ENCODE results near the gene ADORA2A.

GRCh38 chr22:24424901-24425775, 2.3 kb upstream of the ADORA2A start:
- TF ChIP-seq CTCF (IDR thresholded peaks at IDR 0.05) (no peak), POLR2A (IDR thresholded peaks at IDR 0.05) (no peak)
